Pancreas (tissue), 10 donors: ENCODE measurements around the gene SAE1. TPM values are rescaled to one million over a fixed set of nuclear protein-coding genes. Genes with fewer than 3 reads are reported as not detected.
A peak's percentile ranks its signal among the peaks of the same experiment; 100 is the strongest.
"Not testable (repeated sequence)": the region's sequence is repeated elsewhere in the genome, so short reads cannot be mapped to it uniquely, and the experiment has no call there.

Experiments used
- ATAC-seq, 4 donors: fragments of 200-7000 bp; cut with Tn5 transposase; one replicate each; pipeline versions ENCODE4 v1.8.0 to v1.9.1; 2020; ENCODE audit warnings: mild to moderate bottlenecking in 4 of 4, moderate library complexity in 4 of 4
- DNase-seq, 6 donors: peaks; one replicate each; pipeline ENCODE4 v3.0.0-alpha.2; 2020
- FAIRE-seq: peaks from 2 replicates; lab custom pipeline; 2012; peaks lifted over from hg19 to GRCh38; lab: Jason Lieb, UNC
- H3K27ac ChIP-seq, 4 donors: fragments of 200-600 bp; sonication (generic); 1 replicate in 3 of 4; 2 replicates in 1 of 4; pipeline versions ENCODE4 v1.5.0 to v1.8.0; 2020
- H3K27me3 ChIP-seq, 4 donors: fragments of 200-600 bp; one replicate each; pipeline ENCODE4 v1.8.0; 2021
- H3K36me3 ChIP-seq, 3 donors: fragments of 200-600 bp; sonication (generic) in 1 of 3; one replicate each; pipeline versions ENCODE4 v1.5.0 to v1.8.0; 2020 to 2021
- H3K4me1 ChIP-seq, 3 donors: fragments of 200-600 bp; one replicate each; pipeline ENCODE4 v1.8.0; 2021
- H3K4me3 ChIP-seq, 4 donors: fragments of 200-600 bp; sonication (generic) in 2 of 4; one replicate each; pipeline versions ENCODE4 v1.5.0 to v1.8.0; 2020 to 2021
- H3K9me3 ChIP-seq, 4 donors: fragments of 200-600 bp; one replicate each; pipeline ENCODE4 v1.8.0; 2021
- whole genome bisulfite sequencing, 2 donors: extraction: QIAGEN DNeasy Blood & Tissue Kit; methylation state at CpG; one replicate each; pipeline ENCODE4 v1.1.7; 2013; 5-methylcytosine and 5-hydroxymethylcytosine counted together
- intact Hi-C, 3 donors: fragments of 100-400 bp; cut with DNase I; formaldehyde crosslinking; loops; one replicate each; pipeline versions ENCODE4 v1.11.1 to v1.14.2; 2022
- polyA plus RNA-seq, 2 donors: library from polyadenylated mRNA; stranded (reverse); fragments of 200-250 nt; gene quantifications; one replicate each; pipeline ENCODE4 v1.2.3, GENCODE V29; 2013
- total RNA-seq, 6 donors: library from RNA; stranded (reverse); fragmentation: NEBNext Ultra II Directional in 4 of 6; extraction: Animal tissue kit (Norgen Biotek cat#: 25700) in 4 of 6; gene quantifications; one replicate each; pipeline versions ENCODE4 v1.2.1 to v1.2.4, GENCODE V29; 2021 to 2023
- TF ChIP-seq, protein P1 (sequence below), 4 donors: fragments of 200-600 bp; sonication (generic) in 3 of 4; IDR thresholded peaks; one replicate each; pipeline versions ENCODE4 v1.5.0 to v1.8.0; 2021; ENCODE audit warnings: antibody characterized with exemption in 4 of 4
- donor health status: healthy with polysubstance abuse.
- donor health status: DM: no; HTN: no; CAD: no; lungs with moderate emphysema.
- donor health status: DM: no; HTN: no; CAD: no.
- donor health status: control.
- donor health status: control.
- donor health status: Bipolar disorder and iron deficiency.
- donor health status: DM: yes; HTN: yes; CAD: no.
- donor health status: DM: no; HTN: no; CAD: no.
- donor health status: DM: no; HTN: no; CAD: no.
- donor health status: DM: yes; HTN: yes; CAD: no.

SAE1 gene
- total and polyA plus RNA-seq, 8 donors = 10.0 to 25.8 (median 20.1) TPM

DNA sequence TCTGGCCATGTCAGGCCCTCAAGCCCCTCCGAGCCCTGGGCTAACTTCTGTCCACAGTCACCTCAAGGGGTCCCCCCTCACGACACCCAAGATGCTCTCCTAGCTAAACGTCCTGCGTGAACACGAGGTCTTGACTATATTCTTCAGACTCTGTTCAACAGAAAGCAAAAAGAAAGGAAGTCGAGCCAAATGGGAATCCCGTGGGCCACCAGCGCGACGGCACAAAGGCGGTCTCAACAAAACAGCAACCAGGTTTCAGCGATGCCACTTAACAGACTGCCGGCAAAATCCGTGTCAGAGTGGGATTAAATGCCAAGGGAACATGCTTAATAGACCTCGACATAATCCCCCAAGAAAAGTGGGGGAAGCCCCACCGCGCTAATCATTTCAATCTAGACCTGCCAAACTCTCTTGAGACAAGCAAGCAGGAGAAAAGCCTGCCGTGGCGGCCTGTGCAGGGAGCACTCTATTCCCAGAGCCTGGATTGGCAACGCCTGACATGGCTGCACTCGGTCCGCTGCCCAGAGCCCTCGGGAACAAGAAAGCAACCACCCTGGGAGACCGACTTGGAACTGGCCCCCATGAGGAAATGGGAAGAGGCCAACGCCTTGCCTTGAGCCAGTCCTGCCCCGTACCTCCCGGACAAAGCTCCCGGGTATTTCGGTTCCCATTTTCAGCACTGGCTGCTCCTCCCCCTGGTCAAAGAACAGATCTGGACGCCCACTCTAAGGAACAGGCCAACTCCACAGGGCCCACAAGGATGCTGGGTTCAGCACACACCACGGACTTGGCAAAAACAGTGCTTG, 33.0 kb upstream of the SAE1 start:
- no peak overlapping the region for H3K4me3 ChIP-seq
- FAIRE-seq (no peak), DNase-seq (peak in 2 of 6 donors; percentile 39 to 48), ATAC-seq (no peak)
- no peaks in the 10 kb centered on the region for H3K27me3 ChIP-seq
- H3K4me1 ChIP-seq = peaks cover 31 to 50% (median 33%) of the 10 kb centered on the region in 3 donors
- intact Hi-C loops = no loop called here
- H3K9me3 ChIP-seq = no peaks in the 10 kb centered on the region
- TF ChIP-seq, protein P1, sequence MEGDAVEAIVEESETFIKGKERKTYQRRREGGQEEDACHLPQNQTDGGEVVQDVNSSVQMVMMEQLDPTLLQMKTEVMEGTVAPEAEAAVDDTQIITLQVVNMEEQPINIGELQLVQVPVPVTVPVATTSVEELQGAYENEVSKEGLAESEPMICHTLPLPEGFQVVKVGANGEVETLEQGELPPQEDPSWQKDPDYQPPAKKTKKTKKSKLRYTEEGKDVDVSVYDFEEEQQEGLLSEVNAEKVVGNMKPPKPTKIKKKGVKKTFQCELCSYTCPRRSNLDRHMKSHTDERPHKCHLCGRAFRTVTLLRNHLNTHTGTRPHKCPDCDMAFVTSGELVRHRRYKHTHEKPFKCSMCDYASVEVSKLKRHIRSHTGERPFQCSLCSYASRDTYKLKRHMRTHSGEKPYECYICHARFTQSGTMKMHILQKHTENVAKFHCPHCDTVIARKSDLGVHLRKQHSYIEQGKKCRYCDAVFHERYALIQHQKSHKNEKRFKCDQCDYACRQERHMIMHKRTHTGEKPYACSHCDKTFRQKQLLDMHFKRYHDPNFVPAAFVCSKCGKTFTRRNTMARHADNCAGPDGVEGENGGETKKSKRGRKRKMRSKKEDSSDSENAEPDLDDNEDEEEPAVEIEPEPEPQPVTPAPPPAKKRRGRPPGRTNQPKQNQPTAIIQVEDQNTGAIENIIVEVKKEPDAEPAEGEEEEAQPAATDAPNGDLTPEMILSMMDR (IDR thresholded peaks at IDR 0.05) = no peak
- peak overlapping the region; percentile 75 to 95 (median 87) for H3K27ac ChIP-seq
- WGBS, 2 donors = 81 to 84% methylated on average over 31 of the region's 31 CpGs
- H3K36me3 ChIP-seq = peaks cover 0 to 11% (median 0%) of the 10 kb centered on the region in 3 donors

DNA sequence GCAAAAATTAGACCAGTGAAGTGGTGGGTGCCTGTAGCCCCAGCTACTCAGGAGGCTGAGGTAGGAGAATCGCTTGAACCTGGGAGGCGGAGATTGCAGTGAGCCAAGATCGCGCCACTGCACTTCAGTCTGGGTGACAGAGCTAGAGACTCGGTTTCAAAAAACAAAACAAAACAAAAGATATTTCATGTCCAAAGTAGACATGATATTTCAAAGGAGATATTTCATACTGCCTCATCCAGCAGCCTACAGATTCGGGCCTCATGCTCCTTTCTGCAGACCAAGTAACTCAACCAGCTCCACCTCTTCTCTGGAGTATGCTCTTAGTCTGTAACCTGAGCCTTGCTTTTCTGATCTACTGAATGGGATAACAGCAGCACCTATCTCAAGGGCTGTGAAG, 32.0 kb upstream of the SAE1 start:
- no peak overlapping the region for H3K4me3 ChIP-seq
- no peaks in the 10 kb centered on the region for H3K27me3 ChIP-seq
- DNase-seq (no peak), ATAC-seq (no peak), FAIRE-seq (no peak)
- WGBS, 2 donors = 85 to 89% methylated on average over 6 of the region's 6 CpGs
- H3K27ac ChIP-seq = peak overlapping the region in 1 of 4 donors; percentile 95
- H3K4me1 ChIP-seq = peaks cover 31 to 50% (median 33%) of the 10 kb centered on the region in 3 donors
- TF ChIP-seq, protein P1 (IDR thresholded peaks at IDR 0.05) = no peak
- H3K9me3 ChIP-seq = no peaks in the 10 kb centered on the region
- peaks cover 0 to 7% (median 0%) of the 10 kb centered on the region in 3 donors for H3K36me3 ChIP-seq
- intact Hi-C loops = no loop called here

DNA sequence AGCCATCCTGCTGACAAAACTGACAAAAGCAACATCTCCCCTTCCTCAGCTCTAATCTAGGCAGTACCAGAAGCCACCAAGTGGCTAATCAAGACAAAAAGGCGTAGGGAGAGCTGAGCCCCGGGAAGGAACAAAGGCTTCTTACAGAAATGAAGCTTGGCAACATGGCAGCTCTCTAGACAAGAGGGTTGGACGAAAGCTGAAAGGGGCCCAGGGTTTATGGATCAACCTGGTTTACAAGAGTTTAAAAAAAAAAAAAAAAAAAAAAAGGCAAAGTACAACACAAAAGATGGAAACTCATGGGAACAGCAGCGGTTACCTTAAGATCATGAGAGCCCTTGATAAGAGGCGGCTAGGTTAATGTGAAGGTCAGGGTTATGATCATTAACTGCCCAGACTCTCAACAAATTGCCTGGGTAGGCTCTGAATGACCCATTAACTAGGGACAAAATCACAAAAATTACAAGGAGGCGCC, 31.0 kb upstream of the SAE1 start:
- ATAC-seq (no peak), FAIRE-seq (no peak), DNase-seq (no peak)
- H3K4me3 ChIP-seq = no peak overlapping the region
- no peaks in the 10 kb centered on the region for H3K27me3 ChIP-seq
- no peaks in the 10 kb centered on the region for H3K9me3 ChIP-seq
- intact Hi-C loops = no loop called here
- H3K27ac ChIP-seq = no peak overlapping the region
- no peaks in the 10 kb centered on the region for H3K36me3 ChIP-seq
- TF ChIP-seq, protein P1 (IDR thresholded peaks at IDR 0.05) = no peak
- 47 to 68% methylated on average over 6 of the region's 6 CpGs for WGBS, 2 donors
- H3K4me1 ChIP-seq = peaks cover 29 to 45% (median 29%) of the 10 kb centered on the region in 3 donors

DNA sequence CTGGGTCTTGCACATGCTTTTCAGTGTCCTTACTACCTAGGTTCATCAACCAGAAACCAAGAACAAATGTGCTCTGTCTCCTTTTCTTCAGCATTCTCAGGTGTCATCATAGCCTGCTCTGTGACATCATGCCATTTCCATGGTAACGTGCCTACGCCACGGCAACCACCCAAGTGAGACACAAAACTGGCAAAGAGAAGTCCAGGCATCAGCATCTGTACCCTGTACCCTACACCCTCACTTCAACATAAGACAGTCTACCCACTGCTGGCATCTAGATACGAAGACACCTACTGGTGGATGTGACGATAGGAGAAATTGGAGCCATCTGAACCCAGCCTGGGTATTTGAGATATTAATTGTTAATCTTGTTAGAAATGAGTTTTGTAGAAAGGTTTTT, 30.3 kb upstream of the SAE1 start:
- no peak for ATAC-seq
- TF ChIP-seq, protein P1 (IDR thresholded peaks at IDR 0.05) = no peak
- 97 to 98% methylated on average over 5 of the region's 5 CpGs for WGBS, 2 donors

DNA sequence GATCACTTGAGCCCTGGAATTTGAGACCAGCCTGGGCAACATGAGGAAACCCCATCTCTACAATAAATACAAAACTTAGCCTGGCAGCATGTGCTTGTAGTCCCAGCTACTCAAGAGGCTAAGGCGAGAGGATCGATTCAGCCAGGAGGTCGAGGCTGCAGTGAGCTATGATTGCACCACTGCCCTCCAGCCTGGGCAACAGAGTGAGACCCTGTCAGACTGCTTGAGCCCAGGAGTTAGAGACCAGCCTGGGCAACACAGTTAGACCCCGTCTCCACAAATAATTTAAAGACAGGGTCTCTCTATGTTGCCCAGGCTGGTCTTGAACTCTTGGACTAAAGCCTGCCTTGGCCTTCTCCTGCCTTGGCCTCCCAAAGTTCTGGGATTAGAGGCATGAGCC, 29.5 kb upstream of the SAE1 start:
- 95 to 96% methylated on average over 4 of the region's 4 CpGs for WGBS, 2 donors
- H3K4me3 ChIP-seq, DNase-seq, H3K27me3 ChIP-seq, FAIRE-seq, H3K9me3 ChIP-seq, H3K36me3 ChIP-seq, intact Hi-C loops, ATAC-seq, H3K27ac ChIP-seq: not testable (repeated sequence)
- peaks cover 14 to 32% (median 14%) of the 10 kb centered on the region in 3 donors for H3K4me1 ChIP-seq

More for the DNA sequence above, 30.3 kb upstream of the SAE1 start:
- DNase-seq (no peak), FAIRE-seq (no peak)
- Histone ChIP-seq H3K27me3 (no peaks in the 10 kb centered on the region), H3K4me1 (peaks cover 22 to 39% (median 23%) of the 10 kb centered on the region in 3 donors), H3K27ac (no peak overlapping the region), H3K4me3 (no peak overlapping the region), H3K9me3 (no peaks in the 10 kb centered on the region), H3K36me3 (no peaks in the 10 kb centered on the region)
- intact Hi-C loops = no loop called here
